Right renal pelvis (tissue), 4 donors: Measurements from ENCODE around the gene DDX59. TPM values are rescaled to one million over a fixed set of nuclear protein-coding genes. Genes with fewer than 3 reads are reported as not detected.
"Not testable (repeated sequence)": the region's sequence is repeated elsewhere in the genome, so short reads cannot be mapped to it uniquely, and the experiment has no call there.

Experiments used
- DNase-seq, 4 donors: peaks; one replicate each; pipeline ENCODE4 v3.0.0-alpha.2; 2013; ENCODE audit warnings: low read depth in 4 of 4, low spot score in 3 of 4, missing footprints in 1 of 4
- polyA plus RNA-seq, 4 donors: library from polyadenylated mRNA; unstranded; fragments of 120-200 nt; gene quantifications; one replicate each; pipeline ENCODE4 v1.2.1, GENCODE V29; 2013; ENCODE audit not compliant: insufficient read length in 4 of 4

The DDX59 gene
- polyA plus RNA-seq, 4 donors = 22.3 to 34.8 (median 31.4) TPM

- DNase-seq = no peak
These were observed 38.3 kb downstream of the DDX59 start for GRCh38 chr1:200631375-200631774.

- DNase-seq = not testable (repeated sequence)
These were observed 39.2 kb downstream of the DDX59 start for GRCh38 chr1:200630515-200630899.

GRCh38 chr1:200629876-200630514 is 39.7 kb downstream of the DDX59 start:
- no peak for DNase-seq

DNA sequence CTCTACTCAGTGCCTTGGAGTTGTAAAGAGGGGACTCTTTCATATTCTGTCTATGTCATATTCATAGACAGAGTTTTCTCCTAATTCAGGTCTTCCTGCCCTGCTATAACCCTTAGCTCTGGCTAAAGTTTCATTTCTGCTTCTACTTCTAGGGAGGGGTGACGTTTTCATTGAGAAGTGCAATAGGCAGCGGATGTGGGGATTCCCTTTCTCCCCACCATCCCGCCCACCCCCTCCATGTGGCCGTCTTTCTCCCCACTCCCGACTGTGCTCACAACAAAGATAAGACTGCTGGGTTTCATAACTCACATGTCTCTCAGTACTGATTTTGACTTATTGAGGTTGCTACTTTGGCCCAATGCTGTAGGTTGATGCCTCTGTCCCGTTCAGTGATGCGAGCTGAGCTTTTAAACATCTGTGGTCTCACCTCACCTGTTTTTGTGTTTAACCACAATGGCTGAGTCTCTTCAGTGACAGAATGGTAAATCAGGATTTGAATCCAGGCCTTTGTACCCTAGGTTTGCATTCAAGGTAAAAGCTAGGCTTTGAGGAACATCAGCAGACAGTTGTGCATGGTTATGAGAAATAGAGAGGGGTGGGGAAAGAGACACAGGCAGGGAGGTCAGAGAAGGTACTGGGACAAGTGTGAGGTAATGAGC is 41.4 kb downstream of the DDX59 start:
- DNase-seq = no peak

GRCh38 chr1:200627575-200628222 is 42.0 kb downstream of the DDX59 start:
- DNase-seq = no peak

DNA sequence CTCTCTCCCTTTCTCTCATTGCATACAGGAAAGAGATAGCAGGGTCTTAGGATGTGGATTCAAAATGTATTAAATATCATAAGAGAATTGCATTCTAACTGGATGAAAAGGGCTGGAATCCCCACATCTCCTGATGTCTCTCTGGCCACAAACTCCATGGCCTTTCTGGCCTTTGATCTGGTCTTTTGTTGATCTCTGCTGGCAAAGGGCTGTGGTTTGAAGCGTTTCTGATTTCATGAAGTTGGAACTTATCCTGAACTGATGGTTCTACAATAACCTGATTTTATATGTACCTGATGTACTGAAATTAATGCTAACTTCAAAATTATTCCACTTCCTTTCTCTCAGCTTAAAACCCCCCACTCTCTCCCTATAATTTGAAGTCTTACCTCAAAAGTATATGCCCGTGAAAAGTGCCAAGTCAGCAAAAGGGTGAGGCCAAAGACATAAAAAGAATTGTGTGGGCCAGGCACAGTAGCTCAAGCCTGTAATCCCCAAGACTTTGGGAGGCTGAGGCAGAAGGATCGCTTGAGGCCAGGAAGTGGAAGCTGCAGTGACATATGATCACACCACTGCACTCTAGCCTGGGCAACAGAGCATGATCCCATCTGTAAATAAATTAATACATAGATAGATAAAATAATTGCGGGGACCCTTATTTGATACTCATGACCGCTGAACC is 42.7 kb downstream of the DDX59 start:
- DNase-seq = no peak

- DNase-seq = no peak
These were observed 44.3 kb downstream of the DDX59 start for GRCh38 chr1:200625381-200625824.

DNA sequence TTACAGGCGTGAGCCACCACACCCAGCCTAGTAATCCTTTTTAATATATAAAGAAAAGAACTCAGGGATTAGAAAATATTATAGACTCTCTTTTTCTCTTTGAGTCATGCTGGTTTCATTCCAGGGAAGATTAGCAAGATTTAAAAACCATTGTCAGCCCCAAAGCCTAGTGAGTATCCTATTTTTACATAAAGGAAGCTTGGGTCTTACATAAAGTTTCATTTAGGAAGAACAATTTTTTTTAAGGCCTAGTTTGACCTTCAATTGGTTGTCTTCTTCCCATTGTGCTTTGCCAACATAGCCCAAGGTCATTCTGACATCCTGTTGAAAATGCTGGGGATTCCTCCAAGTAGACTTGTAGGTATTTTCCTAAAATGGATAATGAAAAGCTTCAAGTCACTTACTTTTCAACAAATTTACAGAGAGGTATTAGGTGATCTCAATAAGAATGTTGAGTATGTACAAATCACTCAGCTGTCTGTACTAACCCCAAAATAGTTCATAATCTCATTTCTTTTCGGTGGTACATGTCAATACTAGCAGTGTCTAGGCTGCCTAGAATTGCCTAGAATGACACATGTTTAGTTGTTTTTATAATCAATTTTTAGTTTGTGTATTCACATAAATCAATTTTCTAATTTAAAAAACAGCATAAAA is 44.9 kb downstream of the DDX59 start:
- DNase-seq = no peak

GRCh38 chr1:200620273-200621131 is 49.2 kb downstream of the DDX59 start, which contains the start of gene KIF14:
Gene KIF14 (minus strand): TSS chr1:200620751. CDS start chr1:200618723, 2,028 bp downstream.
- DNase-seq = peak; percentile 79 to 92 (median 86)

DNA sequence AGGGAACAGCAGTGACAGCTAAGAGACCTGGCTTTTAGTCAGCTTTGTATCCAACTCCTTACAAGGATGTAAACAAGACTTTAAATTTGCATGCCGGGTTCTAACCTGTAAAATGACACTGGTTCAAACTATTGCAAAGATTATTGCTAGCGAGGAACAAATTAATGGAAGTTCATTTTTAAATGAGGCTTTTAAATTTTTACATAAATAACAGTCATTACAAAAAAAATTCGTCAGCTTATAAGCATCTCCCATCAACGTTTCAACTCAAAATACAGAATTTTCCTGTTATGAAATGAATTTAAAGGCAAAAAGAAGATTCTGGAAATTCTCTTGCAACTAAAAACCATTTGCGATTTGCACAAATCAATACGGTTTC is 49.8 kb downstream of the DDX59 start:
- no peak for DNase-seq

- DNase-seq = no peak
These were observed 58.9 kb downstream of the DDX59 start for GRCh38 chr1:200610846-200611245.

- DNase-seq = no peak
These were observed 67.1 kb downstream of the DDX59 start for GRCh38 chr1:200602632-200603031.

Other genes with a start within 250 kb of the DDX59 start
- gene KIF14, start 49.2 kb downstream of the DDX59 start, polyA plus RNA-seq = 1 to 10 TPM; 6.9 to 7.4 (median 7.1) TPM
- gene CAMSAP2, start 69.0 kb upstream of the DDX59 start, polyA plus RNA-seq = 10 to 100 TPM; 35.7 to 48.8 (median 43.4) TPM
- gene GPR25, start 203.1 kb upstream of the DDX59 start, polyA plus RNA-seq = not detected
- gene INAVA, start 225.0 kb upstream of the DDX59 start, polyA plus RNA-seq = 10 to 100 TPM; 36.0 to 41.8 (median 38.6) TPM